Measurements from ENCODE around the gene MAML3.

The MAML3 gene

GRCh38 chr4:140108713-140109230 is 45.2 kb downstream of the MAML3 start:
- DNase-seq (ENCODE audit: low read depth) = no peak
- TF ChIP-seq CTCF (IDR thresholded peaks at IDR 0.05; ENCODE audit: low read depth, low read length, missing control alignments) = no peak
- H3K4me3 ChIP-seq (ENCODE audit: low read depth, low read length) = no peak overlapping the region

GRCh38 chr4:140108243-140108642 is 45.7 kb downstream of the MAML3 start:
- H3K4me3 ChIP-seq (ENCODE audit: low read depth, low read length) = no peak overlapping the region
- no peak for TF ChIP-seq CTCF (IDR thresholded peaks at IDR 0.05; ENCODE audit: low read depth, low read length, missing control alignments)
- no peak for DNase-seq (ENCODE audit: low read depth)

GRCh38 chr4:140106289-140106844 is 47.6 kb downstream of the MAML3 start:
- no peak for TF ChIP-seq CTCF (IDR thresholded peaks at IDR 0.05; ENCODE audit: low read depth, low read length, missing control alignments)
- DNase-seq (ENCODE audit: low read depth) = no peak
- H3K4me3 ChIP-seq (ENCODE audit: low read depth, low read length) = no peak overlapping the region

GRCh38 chr4:140105436-140105835 is 48.5 kb downstream of the MAML3 start:
- no peak overlapping the region for H3K4me3 ChIP-seq (ENCODE audit: low read depth, low read length)
- no peak for DNase-seq (ENCODE audit: low read depth)
- TF ChIP-seq CTCF (IDR thresholded peaks at IDR 0.05; ENCODE audit: low read depth, low read length, missing control alignments) = no peak

GRCh38 chr4:140103676-140104075 is 50.3 kb downstream of the MAML3 start:
- no peak for TF ChIP-seq CTCF (IDR thresholded peaks at IDR 0.05; ENCODE audit: low read depth, low read length, missing control alignments)
- H3K4me3 ChIP-seq (ENCODE audit: low read depth, low read length) = no peak overlapping the region
- DNase-seq (ENCODE audit: low read depth) = no peak

- DNase-seq (ENCODE audit: low read depth) = no peak
- TF ChIP-seq CTCF (IDR thresholded peaks at IDR 0.05; ENCODE audit: low read depth, low read length, missing control alignments) = no peak
- no peak overlapping the region for H3K4me3 ChIP-seq (ENCODE audit: low read depth, low read length)
Measured at GRCh38 chr4:140102421-140102820, 51.6 kb downstream of the MAML3 start.

- no peak overlapping the region for H3K4me3 ChIP-seq (ENCODE audit: low read depth, low read length)
- DNase-seq (ENCODE audit: low read depth) = no peak
- no peak for TF ChIP-seq CTCF (IDR thresholded peaks at IDR 0.05; ENCODE audit: low read depth, low read length, missing control alignments)
Measured at GRCh38 chr4:140100771-140101170, 53.2 kb downstream of the MAML3 start.
